ENCODE measurements around the gene MARCHF2.

- TF ChIP-seq CTCF (IDR thresholded peaks at IDR 0.05; ENCODE audit: insufficient read depth, low read length, poor library complexity, severe bottlenecking) (no peak), EZH2phosphoT487 (conservative IDR thresholded peaks at IDR 0.05; ENCODE audit: low read length) (no peak)
These were observed 9.8 kb upstream of the MARCHF2 start for GRCh38 chr19:8403098-8403819.
